Peyer's patch (tissue), 4 donors: ENCODE measurements around the gene XRCC2. TPM values are rescaled to one million over a fixed set of nuclear protein-coding genes. Genes with fewer than 3 reads are reported as not detected.
"Not testable (repeated sequence)": the region's sequence is repeated elsewhere in the genome, so short reads cannot be mapped to it uniquely, and the experiment has no call there.

Source experiments
- DNase-seq, 3 donors: peaks; one replicate each; pipeline ENCODE4 v3.0.0-alpha.2; 2017 to 2019
- H3K27ac ChIP-seq, 4 donors: fragments of 200-600 bp; sonication (generic); one replicate each; pipeline ENCODE4 v1.5.1; 2016 to 2019
- H3K27me3 ChIP-seq, 2 donors: fragments of 200-600 bp; sonication (generic); one replicate each; pipeline ENCODE4 v1.5.1; 2019
- H3K36me3 ChIP-seq, 3 donors: fragments of 200-600 bp; sonication (generic); one replicate each; pipeline ENCODE4 v1.5.1; 2016 to 2019
- H3K4me1 ChIP-seq, 4 donors: fragments of 200-600 bp; sonication (generic); one replicate each; pipeline ENCODE4 v1.5.1; 2016 to 2019
- H3K4me3 ChIP-seq, 4 donors: fragments of 200-600 bp; sonication (generic); 1 replicate in 3 of 4; 2 replicates in 1 of 4; pipeline ENCODE4 v1.5.1; 2016 to 2019; ENCODE audit warnings: mild to moderate bottlenecking in 1 of 4
- H3K9me3 ChIP-seq, 4 donors: fragments of 200-600 bp; sonication (generic); one replicate each; pipeline ENCODE4 v1.5.1; 2016 to 2019; ENCODE audit warnings: mild to moderate bottlenecking in 1 of 4
- POLR2A ChIP-seq, 2 donors: fragments of 450-650 bp; IDR thresholded peaks; one replicate each; pipeline ENCODE4 v1.5.1; 2017; ENCODE audit warnings: antibody characterized with exemption in 2 of 2, mild to moderate bottlenecking in 2 of 2, moderate library complexity in 2 of 2
- total RNA-seq, 4 donors: library from RNA; depleted of rRNA; stranded (reverse); fragments of >200 nt; gene quantifications; one replicate each; pipeline ENCODE4 v1.1.0, GENCODE V29; 2016
- TF ChIP-seq, protein P1 (sequence below), 6 experiments: fragments of 450-650 bp in 4 of 6; fragments of 200-600 bp in 2 of 6; sonication (generic) in 1 of 6; IDR thresholded peaks; one replicate each; pipeline ENCODE4 v1.5.1; 2017 to 2019; ENCODE audit warnings: antibody characterized with exemption in 6 of 6, mild to moderate bottlenecking in 3 of 6, moderate library complexity in 1 of 6

Gene XRCC2
- total RNA-seq: 10 to 100 TPM in 1 of 4 donors, 1 to 10 TPM in 3; 1.2 to 10.7 (median 1.8) TPM

DNA sequence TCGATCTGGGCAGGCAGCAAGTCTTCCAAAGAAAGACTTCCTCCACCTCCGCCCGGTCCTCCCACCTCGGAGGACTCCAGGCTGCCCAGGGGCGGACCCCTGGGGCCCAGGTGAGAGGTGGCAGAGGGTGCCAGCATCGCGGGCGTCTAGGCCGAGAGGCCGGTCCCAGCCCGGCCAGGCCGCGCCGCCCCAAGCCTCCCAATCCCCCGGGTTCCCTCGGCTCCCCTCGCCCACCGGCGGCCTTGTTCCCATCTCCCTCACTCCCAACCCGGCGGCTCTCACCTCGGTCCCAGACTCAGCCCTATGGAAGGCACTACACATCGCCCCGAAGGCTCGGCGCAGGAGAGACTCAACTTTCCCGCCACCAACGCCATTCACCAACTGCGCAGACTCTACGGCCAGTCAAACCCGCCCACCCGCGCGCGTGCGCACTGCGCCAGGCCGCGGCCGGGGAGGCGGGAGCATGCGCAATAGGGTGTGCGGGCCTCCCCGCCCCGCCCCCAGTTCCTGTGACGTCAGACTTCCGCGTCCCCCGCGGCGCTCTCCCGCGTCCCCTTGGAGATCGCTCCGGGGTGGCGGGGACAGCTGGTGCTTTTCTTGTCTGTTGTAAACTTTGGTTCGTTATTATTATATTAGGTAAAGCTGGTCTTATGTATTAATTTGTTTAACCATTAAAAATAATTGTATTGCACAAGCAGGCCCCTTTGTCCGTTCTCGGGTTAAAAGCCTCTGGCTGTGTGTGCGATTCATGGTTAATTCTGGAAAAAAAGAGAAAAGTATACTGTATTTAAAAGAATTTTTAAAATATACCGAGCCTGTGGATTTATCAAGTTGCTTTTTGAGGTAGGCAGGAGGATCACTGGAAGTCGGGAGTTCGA lies at the start of gene XRCC2:
TSS of gene XRCC2 (minus strand) at position 383 of the 878 bp plus-strand sequence. CDS start at position 321, 62 bp downstream.
- H3K9me3 ChIP-seq: no peaks in the 10 kb centered on the region
- DNase-seq: peak; percentile 87 to 96 (median 96)
- peaks cover 0 to 11% (median 2%) of the 10 kb centered on the region in 4 donors for H3K4me1 ChIP-seq
- H3K4me3 ChIP-seq: peak within 1 kb of the TSS; percentile 59 to 81 (median 64)
- H3K36me3 ChIP-seq: no peaks in the 10 kb centered on the region
- peak within 1 kb of the TSS; percentile 28 to 83 (median 68) for H3K27ac ChIP-seq
- no peaks in the 10 kb centered on the region for H3K27me3 ChIP-seq
- TF ChIP-seq, protein P1, sequence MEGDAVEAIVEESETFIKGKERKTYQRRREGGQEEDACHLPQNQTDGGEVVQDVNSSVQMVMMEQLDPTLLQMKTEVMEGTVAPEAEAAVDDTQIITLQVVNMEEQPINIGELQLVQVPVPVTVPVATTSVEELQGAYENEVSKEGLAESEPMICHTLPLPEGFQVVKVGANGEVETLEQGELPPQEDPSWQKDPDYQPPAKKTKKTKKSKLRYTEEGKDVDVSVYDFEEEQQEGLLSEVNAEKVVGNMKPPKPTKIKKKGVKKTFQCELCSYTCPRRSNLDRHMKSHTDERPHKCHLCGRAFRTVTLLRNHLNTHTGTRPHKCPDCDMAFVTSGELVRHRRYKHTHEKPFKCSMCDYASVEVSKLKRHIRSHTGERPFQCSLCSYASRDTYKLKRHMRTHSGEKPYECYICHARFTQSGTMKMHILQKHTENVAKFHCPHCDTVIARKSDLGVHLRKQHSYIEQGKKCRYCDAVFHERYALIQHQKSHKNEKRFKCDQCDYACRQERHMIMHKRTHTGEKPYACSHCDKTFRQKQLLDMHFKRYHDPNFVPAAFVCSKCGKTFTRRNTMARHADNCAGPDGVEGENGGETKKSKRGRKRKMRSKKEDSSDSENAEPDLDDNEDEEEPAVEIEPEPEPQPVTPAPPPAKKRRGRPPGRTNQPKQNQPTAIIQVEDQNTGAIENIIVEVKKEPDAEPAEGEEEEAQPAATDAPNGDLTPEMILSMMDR (IDR thresholded peaks at IDR 0.05): no peak
- peak; percentile 77 to 78 for TF ChIP-seq POLR2A (IDR thresholded peaks at IDR 0.05)

DNA sequence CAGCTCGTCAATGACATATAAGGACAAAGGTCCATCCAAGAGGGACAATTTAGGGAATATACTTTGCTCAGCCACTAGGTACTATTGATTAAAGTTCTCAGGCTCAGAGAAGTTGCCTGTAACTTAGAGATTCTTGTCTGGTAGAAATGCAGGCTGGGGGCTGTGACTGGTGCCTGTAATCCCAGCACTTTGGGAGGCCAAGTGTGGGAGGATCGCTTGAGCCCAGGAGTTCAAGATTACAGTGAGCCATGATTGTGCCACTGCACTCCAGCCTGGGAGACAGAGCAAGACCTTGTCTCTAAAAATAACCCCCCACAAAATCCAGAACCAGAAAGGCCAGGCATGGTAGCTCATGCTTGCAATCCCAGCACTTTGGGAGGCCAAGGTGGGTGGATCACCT lies 47.4 kb upstream of the XRCC2 start:
- Histone ChIP-seq H3K36me3 (no peaks in the 10 kb centered on the region), H3K9me3 (no peaks in the 10 kb centered on the region), H3K27me3 (no peaks in the 10 kb centered on the region), H3K4me3 (no peak overlapping the region), H3K27ac (no peak overlapping the region), H3K4me1 (no peaks in the 10 kb centered on the region)
- TF ChIP-seq, protein P1 (IDR thresholded peaks at IDR 0.05): no peak
- TF ChIP-seq POLR2A (IDR thresholded peaks at IDR 0.05): no peak
- no peak for DNase-seq

DNA sequence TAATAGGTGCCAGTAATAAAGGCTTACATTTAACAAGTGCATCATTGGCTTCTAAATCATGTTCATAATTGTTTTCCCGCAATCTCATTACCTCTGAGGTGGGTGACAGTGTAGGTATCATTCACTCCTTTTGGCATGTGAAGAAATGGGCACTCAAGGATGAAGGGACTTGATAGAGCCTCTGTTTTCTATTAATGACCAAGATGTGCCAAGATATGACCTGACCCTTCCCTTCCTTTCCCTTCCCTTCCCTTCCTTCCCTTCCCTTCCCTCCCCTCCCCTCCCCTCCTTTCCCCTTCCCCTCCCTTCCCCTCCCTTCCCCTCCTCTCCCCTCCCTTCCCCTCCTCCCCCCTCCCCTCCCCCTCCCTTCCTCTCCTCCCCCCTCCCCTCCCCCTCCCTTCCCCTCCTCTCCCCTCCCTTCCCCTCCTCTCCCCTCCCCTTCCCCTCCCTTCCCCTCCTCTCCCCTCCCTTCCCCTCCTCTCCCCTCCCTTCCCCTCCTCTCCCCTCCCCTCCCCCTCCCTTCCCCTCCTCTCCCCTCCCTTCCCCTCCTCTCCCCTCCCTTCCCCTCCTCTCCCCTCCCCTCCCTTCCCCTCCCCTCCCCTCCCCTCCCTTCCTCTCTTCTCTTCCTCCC lies 36.6 kb upstream of the XRCC2 start:
- not testable (repeated sequence) for H3K27me3 ChIP-seq, H3K9me3 ChIP-seq, DNase-seq, H3K4me1 ChIP-seq, H3K4me3 ChIP-seq, H3K36me3 ChIP-seq, H3K27ac ChIP-seq

DNA sequence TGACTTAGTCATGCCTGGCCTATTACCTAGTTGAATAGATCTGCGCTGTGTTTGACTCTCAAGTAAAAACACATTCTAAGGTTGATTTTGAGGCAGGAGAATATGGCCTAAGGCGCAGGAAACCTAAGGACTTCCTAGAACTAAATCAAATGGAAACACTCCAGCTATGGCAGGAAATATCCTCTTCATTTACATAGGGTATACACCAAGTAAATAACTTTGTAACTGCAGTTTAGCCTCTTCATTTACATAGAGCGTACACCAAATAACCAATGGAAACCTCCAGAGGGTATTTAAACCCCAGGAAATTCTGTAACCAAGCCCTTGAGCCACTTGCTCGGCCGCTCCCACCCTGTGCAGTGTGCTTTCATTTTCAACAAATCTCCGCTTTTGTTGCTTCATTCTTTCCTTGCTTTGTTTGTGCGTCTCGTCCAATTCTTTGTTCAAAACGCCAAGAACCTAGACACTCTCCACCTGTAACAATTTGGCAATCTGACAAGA lies 35.6 kb upstream of the XRCC2 start:
- Histone ChIP-seq H3K36me3 (no peaks in the 10 kb centered on the region), H3K27me3 (no peaks in the 10 kb centered on the region), H3K27ac (no peak overlapping the region), H3K9me3 (no peaks in the 10 kb centered on the region), H3K4me1 (no peaks in the 10 kb centered on the region), H3K4me3 (no peak overlapping the region)
- no peak for DNase-seq
- TF ChIP-seq, protein P1 (IDR thresholded peaks at IDR 0.05): no peak
- TF ChIP-seq POLR2A (IDR thresholded peaks at IDR 0.05): no peak

DNA sequence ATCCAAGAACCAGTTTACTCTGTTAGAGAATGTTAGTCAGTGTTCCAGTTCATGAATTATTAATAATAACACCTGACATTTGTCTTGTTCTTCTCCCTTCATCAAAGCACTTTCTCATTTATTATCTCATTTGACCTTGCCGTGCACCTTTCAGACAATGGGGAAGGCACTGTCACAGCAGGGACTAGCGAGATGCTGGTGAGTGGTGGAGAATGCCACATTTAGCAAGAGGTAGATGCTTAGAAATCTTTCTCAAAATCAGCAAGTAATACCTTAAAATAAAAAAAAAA lies 34.2 kb upstream of the XRCC2 start:
- Histone ChIP-seq H3K27ac (no peak overlapping the region), H3K36me3 (no peaks in the 10 kb centered on the region), H3K4me3 (no peak overlapping the region), H3K4me1 (no peaks in the 10 kb centered on the region), H3K27me3 (no peaks in the 10 kb centered on the region), H3K9me3 (peaks cover 0 to 4% (median 0%) of the 10 kb centered on the region in 4 donors)
- TF ChIP-seq, protein P1 (IDR thresholded peaks at IDR 0.05): no peak
- TF ChIP-seq POLR2A (IDR thresholded peaks at IDR 0.05): no peak
- DNase-seq: no peak
